Measurements from ENCODE around the gene TRIM41.

TRIM41 gene

DNA sequence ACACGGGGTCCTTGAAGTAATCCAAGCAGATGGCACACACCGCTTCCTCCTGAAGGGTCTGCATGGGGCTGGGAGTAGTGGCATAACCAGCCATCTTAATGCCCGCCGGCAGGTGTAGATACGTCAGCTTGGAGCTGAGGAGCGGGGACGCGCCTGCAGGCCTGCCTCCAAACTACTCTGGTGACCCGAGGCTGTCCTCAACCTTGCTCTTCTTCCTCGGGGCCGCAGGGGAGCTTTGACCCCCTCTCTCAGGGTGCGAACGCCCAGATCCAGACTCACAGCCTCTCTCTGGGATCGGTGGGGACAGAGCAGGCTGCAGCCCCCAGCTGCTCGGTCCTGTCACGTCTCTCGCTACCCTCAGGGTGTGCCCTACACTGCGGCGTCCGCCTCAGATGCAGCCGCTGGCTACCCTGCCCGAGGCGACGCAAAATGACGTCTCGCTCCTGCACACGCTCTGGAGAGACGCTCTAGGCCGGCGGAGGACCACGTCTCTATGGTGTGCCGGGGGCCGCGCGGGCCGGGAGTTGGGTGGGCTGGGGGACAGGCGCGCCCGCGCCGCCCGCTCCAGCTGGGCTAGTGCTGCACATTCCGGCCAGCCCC is 37.7 kb downstream of the TRIM41 start, which contains the start of gene TRIM52:
TSS of gene TRIM52 (minus strand) at position 424 of the 600 bp plus-strand sequence. CDS start at position 94, 330 bp downstream.
- Histone ChIP-seq H3K4me3 (ENCODE audit: low read depth, low read length, poor library complexity, severe bottlenecking) (peak within 1 kb of the TSS; percentile 93), H3K27me3 (ENCODE audit: insufficient read depth, low read length) (no peaks in the 10 kb centered on the region), H3K9me3 (ENCODE audit: low read length) (no peaks in the 10 kb centered on the region), H3K4me1 (ENCODE audit: insufficient read depth, low read length, severe bottlenecking) (peaks cover 40% of the 10 kb centered on the region), H4K20me1 (ENCODE audit: insufficient read depth, low read length) (no peaks in the 10 kb centered on the region), H3K79me2 (ENCODE audit: insufficient read depth, low read length) (peaks cover 38% of the 10 kb centered on the region), H3K9ac (ENCODE audit: low read length) (peak within 1 kb of the TSS; percentile 99), H2AFZ (ENCODE audit: low read length) (no peak within 1 kb of the TSS), H3K27ac (ENCODE audit: low read depth, low read length, poor library complexity, severe bottlenecking) (peak within 1 kb of the TSS; percentile 80), H3K9me2 (ENCODE audit: low read depth, low read length) (no peaks in the 10 kb centered on the region), H3F3A (ENCODE audit: insufficient read depth, low read length) (no peaks in the 10 kb centered on the region), H3K36me3 (ENCODE audit: insufficient read depth, low read length) (peaks cover 19% of the 10 kb centered on the region), H3K4me2 (ENCODE audit: low read length) (peak within 1 kb of the TSS; percentile 80)
- no peak for TF ChIP-seq EZH2 (IDR thresholded peaks at IDR 0.05; ENCODE audit: borderline replicate concordance, low read length)
- TF ChIP-seq, protein P1, sequence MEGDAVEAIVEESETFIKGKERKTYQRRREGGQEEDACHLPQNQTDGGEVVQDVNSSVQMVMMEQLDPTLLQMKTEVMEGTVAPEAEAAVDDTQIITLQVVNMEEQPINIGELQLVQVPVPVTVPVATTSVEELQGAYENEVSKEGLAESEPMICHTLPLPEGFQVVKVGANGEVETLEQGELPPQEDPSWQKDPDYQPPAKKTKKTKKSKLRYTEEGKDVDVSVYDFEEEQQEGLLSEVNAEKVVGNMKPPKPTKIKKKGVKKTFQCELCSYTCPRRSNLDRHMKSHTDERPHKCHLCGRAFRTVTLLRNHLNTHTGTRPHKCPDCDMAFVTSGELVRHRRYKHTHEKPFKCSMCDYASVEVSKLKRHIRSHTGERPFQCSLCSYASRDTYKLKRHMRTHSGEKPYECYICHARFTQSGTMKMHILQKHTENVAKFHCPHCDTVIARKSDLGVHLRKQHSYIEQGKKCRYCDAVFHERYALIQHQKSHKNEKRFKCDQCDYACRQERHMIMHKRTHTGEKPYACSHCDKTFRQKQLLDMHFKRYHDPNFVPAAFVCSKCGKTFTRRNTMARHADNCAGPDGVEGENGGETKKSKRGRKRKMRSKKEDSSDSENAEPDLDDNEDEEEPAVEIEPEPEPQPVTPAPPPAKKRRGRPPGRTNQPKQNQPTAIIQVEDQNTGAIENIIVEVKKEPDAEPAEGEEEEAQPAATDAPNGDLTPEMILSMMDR (IDR thresholded peaks at IDR 0.05; ENCODE audit: low read length): no peak

DNA sequence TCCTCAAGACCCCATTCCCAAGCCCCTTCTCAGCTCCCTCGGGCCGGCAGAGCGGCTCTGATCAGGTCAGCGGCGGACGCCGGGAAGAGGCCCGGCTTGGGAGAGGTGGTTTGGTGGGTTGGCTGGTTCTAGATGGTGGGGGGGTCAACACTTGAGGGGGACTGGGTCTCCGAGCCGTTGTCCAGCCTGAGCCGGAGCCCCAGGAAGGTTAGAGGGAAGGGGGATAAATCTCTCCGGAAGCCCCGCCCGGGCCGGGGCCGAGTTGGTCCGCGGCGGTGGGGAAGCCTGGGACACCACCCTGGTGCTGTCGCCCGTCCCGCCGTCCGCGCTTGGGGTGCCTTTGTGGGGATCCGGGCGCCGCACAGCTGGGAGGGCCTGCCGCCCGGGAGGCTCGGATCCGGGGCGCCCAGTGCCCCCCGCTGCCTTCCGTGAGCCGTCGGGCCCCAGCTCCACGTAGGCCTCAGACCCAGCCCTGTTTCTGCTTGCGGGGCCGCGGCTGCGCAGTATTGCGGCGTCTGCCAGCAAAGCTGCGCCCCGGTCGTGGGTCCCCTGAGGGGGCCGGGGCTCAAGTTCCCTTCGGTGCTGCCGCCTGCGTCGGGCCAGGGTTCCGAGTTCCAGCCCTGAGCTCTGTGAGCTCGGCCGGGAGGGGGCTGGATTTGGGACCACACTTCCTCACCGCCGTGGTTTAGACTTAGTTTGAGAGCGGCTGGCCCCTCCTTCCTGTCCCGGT is 38.4 kb downstream of the TRIM41 start:
- Histone ChIP-seq H3K36me3 (ENCODE audit: insufficient read depth, low read length) (peaks cover 15% of the 10 kb centered on the region), H3K79me2 (ENCODE audit: insufficient read depth, low read length) (peaks cover 35% of the 10 kb centered on the region), H3K4me1 (ENCODE audit: insufficient read depth, low read length, severe bottlenecking) (peaks cover 33% of the 10 kb centered on the region), H3K9ac (ENCODE audit: low read length) (peak overlapping the region; percentile 99), H3K9me2 (ENCODE audit: low read depth, low read length) (no peaks in the 10 kb centered on the region), H2AFZ (ENCODE audit: low read length) (no peak overlapping the region), H3K9me3 (ENCODE audit: low read length) (no peaks in the 10 kb centered on the region), H3K4me2 (ENCODE audit: low read length) (peak overlapping the region; percentile 80), H3K27me3 (ENCODE audit: insufficient read depth, low read length) (no peaks in the 10 kb centered on the region), H3K27ac (ENCODE audit: low read depth, low read length, poor library complexity, severe bottlenecking) (peak overlapping the region; percentile 80), H4K20me1 (ENCODE audit: insufficient read depth, low read length) (no peaks in the 10 kb centered on the region), H3F3A (ENCODE audit: insufficient read depth, low read length) (no peaks in the 10 kb centered on the region), H3K4me3 (ENCODE audit: low read depth, low read length, poor library complexity, severe bottlenecking) (peak overlapping the region; percentile 93)
- TF ChIP-seq EZH2 (IDR thresholded peaks at IDR 0.05; ENCODE audit: borderline replicate concordance, low read length): no peak
- TF ChIP-seq, protein P1 (IDR thresholded peaks at IDR 0.05; ENCODE audit: low read length): no peak

DNA sequence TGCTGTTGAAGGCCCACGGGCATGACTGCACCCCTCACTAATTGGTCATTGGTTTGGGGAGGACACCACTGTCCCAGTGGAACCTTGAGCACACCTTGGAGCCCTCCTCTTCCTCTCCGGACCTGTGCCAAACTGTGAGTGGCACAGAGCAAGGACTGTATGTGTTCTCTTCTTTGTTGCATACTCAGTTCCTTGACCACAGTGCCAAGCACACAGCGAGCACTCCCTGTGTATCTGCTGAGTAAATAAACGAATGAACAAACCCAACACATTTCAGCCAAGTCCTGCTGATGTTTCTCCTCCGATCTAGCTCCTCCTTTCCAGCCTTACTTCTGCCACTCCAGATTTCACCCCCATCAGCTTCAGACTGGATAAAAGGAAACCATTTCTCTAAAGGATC is 40.6 kb downstream of the TRIM41 start:
- H2AFZ ChIP-seq (ENCODE audit: low read length): no peak overlapping the region
- H3K27ac ChIP-seq (ENCODE audit: low read depth, low read length, poor library complexity, severe bottlenecking): no peak overlapping the region
- no peak overlapping the region for H3K4me3 ChIP-seq (ENCODE audit: low read depth, low read length, poor library complexity, severe bottlenecking)
- H3K4me1 ChIP-seq (ENCODE audit: insufficient read depth, low read length, severe bottlenecking): peaks cover 14% of the 10 kb centered on the region
- H3F3A ChIP-seq (ENCODE audit: insufficient read depth, low read length): no peaks in the 10 kb centered on the region
- no peaks in the 10 kb centered on the region for H3K27me3 ChIP-seq (ENCODE audit: insufficient read depth, low read length)
- H4K20me1 ChIP-seq (ENCODE audit: insufficient read depth, low read length): no peaks in the 10 kb centered on the region
- H3K79me2 ChIP-seq (ENCODE audit: insufficient read depth, low read length): peaks cover 19% of the 10 kb centered on the region
- no peak overlapping the region for H3K9ac ChIP-seq (ENCODE audit: low read length)
- H3K9me2 ChIP-seq (ENCODE audit: low read depth, low read length): no peaks in the 10 kb centered on the region
- peaks cover 9% of the 10 kb centered on the region for H3K36me3 ChIP-seq (ENCODE audit: insufficient read depth, low read length)
- H3K4me2 ChIP-seq (ENCODE audit: low read length): no peak overlapping the region
- H3K9me3 ChIP-seq (ENCODE audit: low read length): no peaks in the 10 kb centered on the region
- TF ChIP-seq, protein P1 (IDR thresholded peaks at IDR 0.05; ENCODE audit: low read length): no peak
- no peak for TF ChIP-seq EZH2 (IDR thresholded peaks at IDR 0.05; ENCODE audit: borderline replicate concordance, low read length)

Measured in OCI-LY1 (cell line).